ENCODE measurements around the gene DCDC1.

DCDC1 gene

GRCh38 chr11:31150011-31150410, 219.5 kb downstream of the DCDC1 start:
- H3K9me3 ChIP-seq (ENCODE audit: low read depth, low read length), result no peaks in the 10 kb centered on the region
- H3K4me3 ChIP-seq, result no peak overlapping the region

GRCh38 chr11:31141789-31142188, 227.8 kb downstream of the DCDC1 start:
- H3K9ac ChIP-seq (ENCODE audit: insufficient read length), result no peak overlapping the region
- H3K4me3 ChIP-seq, result no peak overlapping the region
- H3K9me3 ChIP-seq (ENCODE audit: low read depth, low read length), result no peaks in the 10 kb centered on the region
- DNase-seq (ENCODE audit: low read depth, low spot score), result no peak
- no peak for TF ChIP-seq EZH2 (IDR thresholded peaks at IDR 0.05)
- TF ChIP-seq POLR2AphosphoS5 (IDR thresholded peaks at IDR 0.05; ENCODE audit: borderline replicate concordance, low read depth, low read length), result no peak
- no peak for TF ChIP-seq FOXP2 (optimal IDR thresholded peaks at IDR 0.05; ENCODE audit: control extremely low read depth, extremely low read length, insufficient read depth)
- H3K27ac ChIP-seq, result no peak overlapping the region
- H3K36me3 ChIP-seq (ENCODE audit: insufficient read depth, low read length), result no peaks in the 10 kb centered on the region

More at GRCh38 chr11:31150011-31150410, 219.5 kb downstream of the DCDC1 start:
- Histone ChIP-seq H3K9ac (ENCODE audit: insufficient read length) (no peak overlapping the region), H3K36me3 (ENCODE audit: insufficient read depth, low read length) (no peaks in the 10 kb centered on the region), H3K27ac (no peak overlapping the region)
- no peak for DNase-seq (ENCODE audit: low read depth, low spot score)
- TF ChIP-seq EZH2 (IDR thresholded peaks at IDR 0.05) (no peak), POLR2AphosphoS5 (IDR thresholded peaks at IDR 0.05; ENCODE audit: borderline replicate concordance, low read depth, low read length) (no peak), FOXP2 (optimal IDR thresholded peaks at IDR 0.05; ENCODE audit: control extremely low read depth, extremely low read length, insufficient read depth) (no peak)

- TF ChIP-seq FOXP2 (optimal IDR thresholded peaks at IDR 0.05; ENCODE audit: control extremely low read depth, extremely low read length, insufficient read depth) (no peak), POLR2AphosphoS5 (IDR thresholded peaks at IDR 0.05; ENCODE audit: borderline replicate concordance, low read depth, low read length) (no peak), EZH2 (IDR thresholded peaks at IDR 0.05) (no peak)
- Histone ChIP-seq H3K9ac (ENCODE audit: insufficient read length) (no peak overlapping the region), H3K9me3 (ENCODE audit: low read depth, low read length) (no peaks in the 10 kb centered on the region), H3K27ac (no peak overlapping the region), H3K36me3 (ENCODE audit: insufficient read depth, low read length) (no peaks in the 10 kb centered on the region), H3K4me3 (no peak overlapping the region)
- DNase-seq (ENCODE audit: low read depth, low spot score), result no peak
These were observed 230.1 kb downstream of the DCDC1 start for GRCh38 chr11:31139479-31139878.

GRCh38 chr11:31132531-31133421, 236.8 kb downstream of the DCDC1 start:
- Histone ChIP-seq H3K36me3 (ENCODE audit: insufficient read depth, low read length) (no peaks in the 10 kb centered on the region), H3K27ac (no peak overlapping the region), H3K4me3 (no peak overlapping the region), H3K9ac (ENCODE audit: insufficient read length) (no peak overlapping the region), H3K9me3 (ENCODE audit: low read depth, low read length) (no peaks in the 10 kb centered on the region)
- TF ChIP-seq EZH2 (IDR thresholded peaks at IDR 0.05) (no peak), POLR2AphosphoS5 (IDR thresholded peaks at IDR 0.05; ENCODE audit: borderline replicate concordance, low read depth, low read length) (no peak), FOXP2 (optimal IDR thresholded peaks at IDR 0.05; ENCODE audit: control extremely low read depth, extremely low read length, insufficient read depth) (no peak)
- DNase-seq (ENCODE audit: low read depth, low spot score), result no peak

GRCh38 chr11:31131760-31132159, 237.8 kb downstream of the DCDC1 start:
- Histone ChIP-seq H3K9ac (ENCODE audit: insufficient read length) (no peak overlapping the region), H3K4me3 (no peak overlapping the region), H3K27ac (no peak overlapping the region), H3K36me3 (ENCODE audit: insufficient read depth, low read length) (no peaks in the 10 kb centered on the region), H3K9me3 (ENCODE audit: low read depth, low read length) (no peaks in the 10 kb centered on the region)
- no peak for DNase-seq (ENCODE audit: low read depth, low spot score)
- TF ChIP-seq EZH2 (IDR thresholded peaks at IDR 0.05) (no peak), FOXP2 (optimal IDR thresholded peaks at IDR 0.05; ENCODE audit: control extremely low read depth, extremely low read length, insufficient read depth) (no peak), POLR2AphosphoS5 (IDR thresholded peaks at IDR 0.05; ENCODE audit: borderline replicate concordance, low read depth, low read length) (no peak)

GRCh38 chr11:31127290-31127689, 242.2 kb downstream of the DCDC1 start:
- no peak for DNase-seq (ENCODE audit: low read depth, low spot score)
- Histone ChIP-seq H3K9ac (ENCODE audit: insufficient read length) (no peak overlapping the region), H3K9me3 (ENCODE audit: low read depth, low read length) (no peaks in the 10 kb centered on the region), H3K36me3 (ENCODE audit: insufficient read depth, low read length) (no peaks in the 10 kb centered on the region), H3K4me3 (no peak overlapping the region), H3K27ac (no peak overlapping the region)
- TF ChIP-seq FOXP2 (optimal IDR thresholded peaks at IDR 0.05; ENCODE audit: control extremely low read depth, extremely low read length, insufficient read depth) (no peak), POLR2AphosphoS5 (IDR thresholded peaks at IDR 0.05; ENCODE audit: borderline replicate concordance, low read depth, low read length) (no peak), EZH2 (IDR thresholded peaks at IDR 0.05) (no peak)

- H3K36me3 ChIP-seq (ENCODE audit: insufficient read depth, low read length), result no peaks in the 10 kb centered on the region
- DNase-seq (ENCODE audit: low read depth, low spot score), result no peak
- no peak overlapping the region for H3K27ac ChIP-seq
- no peak for TF ChIP-seq POLR2AphosphoS5 (IDR thresholded peaks at IDR 0.05; ENCODE audit: borderline replicate concordance, low read depth, low read length)
- no peaks in the 10 kb centered on the region for H3K9me3 ChIP-seq (ENCODE audit: low read depth, low read length)
- H3K4me3 ChIP-seq, result no peak overlapping the region
- H3K9ac ChIP-seq (ENCODE audit: insufficient read length), result no peak overlapping the region
These were observed 249.1 kb downstream of the DCDC1 start for GRCh38 chr11:31120428-31120827.

GRCh38 chr11:31118566-31118965, 251.0 kb downstream of the DCDC1 start:
- TF ChIP-seq POLR2AphosphoS5 (IDR thresholded peaks at IDR 0.05; ENCODE audit: borderline replicate concordance, low read depth, low read length) (no peak), EZH2 (IDR thresholded peaks at IDR 0.05) (no peak)
- DNase-seq (ENCODE audit: low read depth, low spot score), result no peak
- H3K27ac ChIP-seq, result no peak overlapping the region
- no peaks in the 10 kb centered on the region for H3K36me3 ChIP-seq (ENCODE audit: insufficient read depth, low read length)
- no peak overlapping the region for H3K9ac ChIP-seq (ENCODE audit: insufficient read length)
- H3K4me3 ChIP-seq, result no peak overlapping the region
- H3K9me3 ChIP-seq (ENCODE audit: low read depth, low read length), result no peaks in the 10 kb centered on the region

- Histone ChIP-seq H3K36me3 (ENCODE audit: insufficient read depth, low read length) (no peaks in the 10 kb centered on the region), H3K9me3 (ENCODE audit: low read depth, low read length) (no peaks in the 10 kb centered on the region), H3K27ac (no peak overlapping the region), H3K9ac (ENCODE audit: insufficient read length) (no peak overlapping the region), H3K4me3 (no peak overlapping the region)
- no peak for DNase-seq (ENCODE audit: low read depth, low spot score)
- TF ChIP-seq FOXP2 (optimal IDR thresholded peaks at IDR 0.05; ENCODE audit: control extremely low read depth, extremely low read length, insufficient read depth), result no peak
- TF ChIP-seq POLR2AphosphoS5 (IDR thresholded peaks at IDR 0.05; ENCODE audit: borderline replicate concordance, low read depth, low read length), result no peak
- no peak for TF ChIP-seq EZH2 (IDR thresholded peaks at IDR 0.05)
These were observed 252.5 kb downstream of the DCDC1 start for GRCh38 chr11:31117038-31117437.

All from SK-N-MC (cell line).